Cardiac muscle cell (in vitro differentiated cells and primary cell): ENCODE data around the gene BRD8. TPM values are rescaled to one million over a fixed set of nuclear protein-coding genes. Genes with fewer than 3 reads are reported as not detected.
"Not testable (repeated sequence)": the region's sequence is repeated elsewhere in the genome, so short reads cannot be mapped to it uniquely, and the experiment has no call there.

ENCODE experiments used
- DNase-seq, 2 donors: peaks; one replicate each; pipeline versions ENCODE4 v3.0.0 to v3.0.0-alpha.2; 2010 to 2017; ENCODE audit warnings: low read depth in 1 of 2, low spot score in 1 of 2
- H3K27ac ChIP-seq: fragments of 200-600 bp; sonication (generic); 2 replicates; pipeline ENCODE4 v1.5.1; 2016
- H3K27me3 ChIP-seq: fragments of 200-600 bp; sonication (generic); 2 replicates; pipeline ENCODE4 v1.6.0; 2016; ENCODE audit warnings: control low read depth
- H3K36me3 ChIP-seq: fragments of 200-600 bp; sonication (generic); 2 replicates; pipeline ENCODE4 v1.5.1; 2016; ENCODE audit warnings: control low read depth
- H3K4me1 ChIP-seq: fragments of 200-600 bp; sonication (generic); 2 replicates; pipeline ENCODE4 v1.8.1; 2017; ENCODE audit warnings: low read depth, mild to moderate bottlenecking, mixed run types
- H3K4me3 ChIP-seq: fragments of 200-600 bp; sonication (generic); 2 replicates; pipeline ENCODE4 v1.5.1; 2016; ENCODE audit warnings: mild to moderate bottlenecking
- H3K9me3 ChIP-seq: fragments of 200-600 bp; sonication (generic); 2 replicates; pipeline ENCODE4 v1.5.1; 2017; ENCODE audit warnings: low read depth, mild to moderate bottlenecking, control low read depth
- CTCF ChIP-seq: IDR thresholded peaks from 2 replicates; pipeline ENCODE4 v1.5.1; 2012; ENCODE audit warnings: low read depth, mild to moderate bottlenecking, low read length
- polyA plus RNA-seq: library from polyadenylated mRNA; unstranded; fragments of >200 nt; fragmentation: Nextera tagmentation; extraction: Ambion mirVana; gene quantifications from 2 replicates; pipeline ENCODE4 v1.2.1, GENCODE V29; 2016
- total RNA-seq: library from RNA; depleted of rRNA; stranded (reverse); fragments of >200 nt; gene quantifications from 2 replicates; pipeline ENCODE4 v1.2.3, GENCODE V29; 2016

The BRD8 gene
- total and polyA plus RNA-seq, 2 experiments from 2014 or later, result 55.2 to 93.5 TPM

GRCh38 chr5:138213161-138214029 is 35.0 kb upstream of the BRD8 start, which contains the start of gene CDC23:
Gene CDC23, minus strand, starts transcription at chr5:138213323. Its CDS starts 11 bp downstream, at chr5:138213312.
- H3K27ac ChIP-seq, result peak within 1 kb of the TSS; percentile 98
- no peak for TF ChIP-seq CTCF
- peak within 1 kb of the TSS; percentile 88 for H3K4me3 ChIP-seq
- no peaks in the 10 kb centered on the region for H3K27me3 ChIP-seq
- H3K9me3 ChIP-seq, result no peaks in the 10 kb centered on the region
- peaks cover 5% of the 10 kb centered on the region for H3K4me1 ChIP-seq
- peak; percentile 98 for DNase-seq
- no peaks in the 10 kb centered on the region for H3K36me3 ChIP-seq

DNA sequence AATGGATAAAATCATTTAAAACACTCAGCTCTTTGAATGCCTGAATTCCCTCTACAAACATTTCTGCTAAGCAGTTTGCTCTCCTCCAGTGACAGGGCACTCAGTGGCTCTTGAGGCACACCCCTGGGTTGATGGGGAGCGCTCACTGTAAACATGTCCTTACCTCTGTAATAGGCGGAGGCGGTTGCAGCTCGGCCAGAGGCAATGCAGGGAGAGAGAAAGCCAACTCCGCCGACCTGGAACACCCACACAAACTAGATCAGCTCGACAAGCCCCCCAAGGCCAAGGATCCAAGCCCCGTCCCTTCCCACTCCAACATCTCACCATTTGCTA is 34.4 kb upstream of the BRD8 start:
- H3K9me3 ChIP-seq, result no peaks in the 10 kb centered on the region

GRCh38 chr5:138210985-138211384 is 32.6 kb upstream of the BRD8 start:
- Histone ChIP-seq H3K4me1 (peaks cover 5% of the 10 kb centered on the region), H3K36me3 (peaks cover 8% of the 10 kb centered on the region), H3K4me3 (no peak overlapping the region), H3K27ac (no peak overlapping the region), H3K9me3 (no peaks in the 10 kb centered on the region), H3K27me3 (no peaks in the 10 kb centered on the region)
- TF ChIP-seq CTCF, result no peak
- no peak for DNase-seq

More for the DNA sequence above, 34.4 kb upstream of the BRD8 start:
- Histone ChIP-seq H3K4me3 (peak overlapping the region; percentile 88), H3K36me3 (no peaks in the 10 kb centered on the region), H3K27ac (peak overlapping the region; percentile 98), H3K27me3 (no peaks in the 10 kb centered on the region), H3K4me1 (peaks cover 5% of the 10 kb centered on the region)
- no peak for TF ChIP-seq CTCF
- no peak for DNase-seq

DNA sequence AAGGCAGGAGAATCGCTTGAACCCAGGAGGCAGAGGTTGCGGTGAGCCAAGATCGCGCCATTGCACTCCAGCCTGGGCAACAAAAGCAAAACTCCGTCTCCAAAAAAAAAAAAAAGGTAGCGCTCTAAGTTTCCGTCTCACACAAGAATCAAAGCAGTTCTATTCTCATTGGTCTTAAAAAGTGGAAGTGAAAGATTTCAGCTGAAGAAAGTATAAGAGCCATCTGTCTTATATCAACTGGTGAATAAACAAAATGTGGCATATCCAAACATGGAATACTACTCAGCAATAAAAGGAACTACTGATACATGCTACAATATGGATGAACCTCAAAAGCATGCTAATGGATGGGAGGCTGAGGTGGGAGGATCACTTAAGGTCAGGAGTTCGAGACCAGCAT is 15.4 kb upstream of the BRD8 start:
- H3K27me3 ChIP-seq, DNase-seq, H3K4me1 ChIP-seq, H3K27ac ChIP-seq, H3K4me3 ChIP-seq, H3K9me3 ChIP-seq: not testable (repeated sequence)
- peaks cover 53% of the 10 kb centered on the region for H3K36me3 ChIP-seq

DNA sequence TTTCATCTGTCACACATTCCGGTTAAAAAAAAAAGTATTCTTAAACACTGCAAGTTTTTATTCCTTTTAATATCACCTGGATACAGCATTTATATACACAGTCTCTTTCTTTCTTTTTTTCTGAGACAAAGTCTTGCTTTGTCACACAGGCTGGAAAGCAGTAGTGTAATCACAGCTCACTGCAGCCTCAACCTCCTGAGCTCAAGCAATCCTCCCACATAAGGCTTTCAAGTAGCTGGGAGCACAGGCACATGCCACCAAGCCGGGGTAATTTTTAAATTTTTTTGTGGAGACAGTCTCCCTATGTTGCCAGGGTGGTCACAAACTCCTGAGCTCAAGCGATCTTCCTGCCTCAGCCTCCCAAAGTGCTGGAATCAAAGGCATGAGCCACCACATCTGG is 14.4 kb upstream of the BRD8 start:
- no peak for DNase-seq
- no peak overlapping the region for H3K27ac ChIP-seq
- peaks cover 53% of the 10 kb centered on the region for H3K36me3 ChIP-seq
- H3K9me3 ChIP-seq, result no peaks in the 10 kb centered on the region
- no peaks in the 10 kb centered on the region for H3K4me1 ChIP-seq
- H3K27me3 ChIP-seq, result no peaks in the 10 kb centered on the region
- no peak overlapping the region for H3K4me3 ChIP-seq
- TF ChIP-seq CTCF, result no peak

GRCh38 chr5:138188626-138189025 is 10.2 kb upstream of the BRD8 start:
- Histone ChIP-seq H3K27me3 (no peaks in the 10 kb centered on the region), H3K27ac (no peak overlapping the region), H3K4me1 (no peaks in the 10 kb centered on the region), H3K4me3 (no peak overlapping the region), H3K9me3 (no peaks in the 10 kb centered on the region), H3K36me3 (peaks cover 75% of the 10 kb centered on the region)
- TF ChIP-seq CTCF, result no peak
- DNase-seq, result no peak
